SK-N-SH (cell line): Measurements from ENCODE around the gene ADAMTS13. TPM values are rescaled to one million over a fixed set of nuclear protein-coding genes. Genes with fewer than 3 reads are reported as not detected.

ENCODE experiments used
- CTCF ChIA-PET: fragments of 300-600, 350-600 bp; formaldehyde crosslinking; extraction: SDS; loops from one replicate; lab custom pipeline; 2021; lab: Yijun Ruan, JAX
- POLR2A ChIA-PET: fragments of 350-600 bp; sonication (Branson Sonifier 250); formaldehyde crosslinking; extraction: SDS; loops from one replicate; lab custom pipeline; 2020; ENCODE audit warnings: antibody characterized with exemption, inconsistent platforms; lab: Yijun Ruan, JAX
- DNase-seq: peaks from one replicate; pipeline ENCODE4 v3.0.0; 2012
- H2AFZ ChIP-seq: fragments of 200-600 bp; sonication (generic); 2 replicates; pipeline ENCODE4 v1.8.1; 2016; ENCODE audit warnings: antibody characterized with exemption, mild to moderate bottlenecking, low read depth
- H3F3A ChIP-seq: fragments of 200-600 bp; sonication (generic); replicated peaks from 2 replicates; pipeline ENCODE3; 2016; ENCODE audit warnings: antibody characterized with exemption, mild to moderate bottlenecking; ENCODE audit not compliant: insufficient read depth
- H3K27ac ChIP-seq, 2 experiments: fragments of 200-500 bp in 1 of 2; fragments of 200-600 bp in 1 of 2; sonication (Bioruptor generic) in 1 of 2; sonication (generic), shearing (Covaris generic) in 1 of 2; 2 replicates each; pipeline versions ENCODE4 v1.5.1 to v1.6.1; 2014 to 2016; ENCODE audit warnings: low read depth in 2 of 2, inconsistent platforms in 1 of 2, low read length in 1 of 2, mild to moderate bottlenecking in 1 of 2, mixed read lengths in 1 of 2
- H3K27me3 ChIP-seq: fragments of 200-600 bp; sonication (generic), shearing (Covaris generic); 2 replicates; pipeline ENCODE4 v1.6.1; 2016; ENCODE audit warnings: mixed run types; ENCODE audit not compliant: insufficient read depth
- H3K36me3 ChIP-seq, 2 experiments: fragments of 200-500 bp in 1 of 2; fragments of 200-600 bp in 1 of 2; sonication (Bioruptor generic) in 1 of 2; sonication (generic) in 1 of 2; replicated peaks in 1 of 2; 2 replicates each; pipeline versions ENCODE3 to v1.5.1; 2014 to 2016; ENCODE audit warnings: low read length in 1 of 2, mild to moderate bottlenecking in 1 of 2; ENCODE audit not compliant: insufficient read depth in 2 of 2, control insufficient read depth in 1 of 2
- H3K4me1 ChIP-seq, 2 experiments: fragments of 200-500 bp in 1 of 2; fragments of 200-600 bp in 1 of 2; sonication (Bioruptor generic) in 1 of 2; sonication (generic), shearing (Covaris generic) in 1 of 2; 2 replicates each; pipeline versions ENCODE4 v1.5.1 to v1.6.1; 2014 to 2016; ENCODE audit warnings: low read depth in 1 of 2, low read length in 1 of 2, mixed run types in 1 of 2; ENCODE audit not compliant: insufficient read depth in 2 of 2, control insufficient read depth in 1 of 2
- H3K4me2 ChIP-seq: fragments of 200-600 bp; sonication (generic), shearing (Covaris generic); 2 replicates; pipeline ENCODE4 v1.6.1; 2017; ENCODE audit warnings: mixed run types
- H3K4me3 ChIP-seq, 2 experiments: fragments of 200-500 bp in 1 of 2; fragments of 200-600 bp in 1 of 2; sonication (Bioruptor generic) in 1 of 2; sonication (generic), shearing (Covaris generic) in 1 of 2; 2 replicates each; pipeline versions ENCODE4 v1.5.1 to v1.8.1; 2014 to 2016; ENCODE audit warnings: low read depth in 2 of 2, inconsistent platforms in 1 of 2, low read length in 1 of 2, mild to moderate bottlenecking in 1 of 2, mixed read lengths in 1 of 2, moderate library complexity in 1 of 2
- H3K79me2 ChIP-seq: fragments of 200-600 bp; sonication (generic); 2 replicates; pipeline ENCODE4 v1.8.1; 2017; ENCODE audit warnings: mild to moderate bottlenecking; ENCODE audit not compliant: insufficient read depth
- H3K9ac ChIP-seq: fragments of 200-600 bp; sonication (generic); 2 replicates; pipeline ENCODE4 v1.6.1; 2017; ENCODE audit warnings: mixed run types
- H3K9me2 ChIP-seq: fragments of 200-600 bp; sonication (generic); 2 replicates; pipeline ENCODE4 v1.6.1; 2017; ENCODE audit warnings: mixed run types
- H3K9me3 ChIP-seq: fragments of 200-600 bp; sonication (generic); 2 replicates; pipeline ENCODE4 v1.6.1; 2017; ENCODE audit warnings: mixed run types, mild to moderate bottlenecking, moderate library complexity
- H4K20me1 ChIP-seq: fragments of 200-600 bp; sonication (generic); 2 replicates; pipeline ENCODE4 v1.6.1; 2017; ENCODE audit warnings: mild to moderate bottlenecking, mixed run types; ENCODE audit not compliant: insufficient read depth
- CTCF ChIP-seq: fragments of 200-600 bp; sonication (generic); IDR thresholded peaks from 2 replicates; pipeline ENCODE4 v1.6.1; 2017; ENCODE audit warnings: antibody characterized with exemption, mild to moderate bottlenecking, moderate library complexity
- EP300 ChIP-seq, 2 experiments: IDR thresholded peaks; 2 replicates each; pipeline versions ENCODE4 v1.4.0 to v1.6.1; 2012; ENCODE audit warnings: borderline replicate concordance in 1 of 2, low read depth in 1 of 2, low read length in 1 of 2
- FOXJ3 ChIP-seq: sonication (generic); formaldehyde crosslinking; IDR thresholded peaks from 2 replicates; pipeline ENCODE4 v1.5.1; 2020; ENCODE audit warnings: mild to moderate bottlenecking, missing genetic modification reagents
- FOXM1 ChIP-seq: IDR thresholded peaks from 2 replicates; pipeline ENCODE4 v1.4.0; 2012; ENCODE audit warnings: low read depth, mild to moderate bottlenecking
- GABPA ChIP-seq: IDR thresholded peaks from 2 replicates; pipeline ENCODE4 v1.4.0; 2012; ENCODE audit warnings: low read depth, mild to moderate bottlenecking
- GATA2 ChIP-seq: sonication (generic); formaldehyde crosslinking; IDR thresholded peaks from 2 replicates; pipeline ENCODE4 v1.5.0; 2020; ENCODE audit warnings: mild to moderate bottlenecking, missing genetic modification reagents
- JUND ChIP-seq: IDR thresholded peaks from 2 replicates; pipeline ENCODE4 v1.4.0; 2012
- MXI1 ChIP-seq: IDR thresholded peaks from 2 replicates; pipeline ENCODE4 v1.6.1; 2012; ENCODE audit warnings: mild to moderate bottlenecking, low read depth, low read length, improper control_type of control experiment
- NFIC ChIP-seq: IDR thresholded peaks from 2 replicates; pipeline ENCODE4 v1.4.0; 2012; ENCODE audit warnings: borderline replicate concordance
- NRF1 ChIP-seq: IDR thresholded peaks from 2 replicates; pipeline ENCODE4 v1.6.1; 2012; ENCODE audit warnings: low read depth, mild to moderate bottlenecking, low read length
- RAD21 ChIP-seq: IDR thresholded peaks from 2 replicates; pipeline ENCODE4 v1.6.1; 2012; ENCODE audit warnings: mild to moderate bottlenecking, low read length
- RCOR1 ChIP-seq: fragments of 150-350 bp; IDR thresholded peaks from 2 replicates; pipeline ENCODE4 v1.6.1; 2017; ENCODE audit warnings: antibody characterized with exemption, low read length
- RFX5 ChIP-seq: IDR thresholded peaks from 2 replicates; pipeline ENCODE4 v1.6.1; 2012; ENCODE audit warnings: mild to moderate bottlenecking, improper control_type of control experiment, low read length
- TEAD4 ChIP-seq: IDR thresholded peaks from 2 replicates; pipeline ENCODE4 v1.4.0; 2012; ENCODE audit warnings: mild to moderate bottlenecking, borderline replicate concordance; ENCODE audit not compliant: insufficient read depth
- WGBS: methylation state at CpG from one replicate; pipeline ENCODE4 v1.1.6; 2017; ENCODE audit warnings: low lambda C conversion rate; 5-methylcytosine and 5-hydroxymethylcytosine counted together
- polyA plus RNA-seq, 3 experiments: library from polyadenylated mRNA; depleted of rRNA; stranded (reverse); fragments of >200 nt; gene quantifications; 2 replicates each; pipeline ENCODE4 v1.2.3, GENCODE V29; 2012

Gene ADAMTS13
- polyA plus RNA-seq, 1 of the 3 experiments (the other 2 are of a cell fraction) = 10.6 TPM

GRCh38 chr9:133429214-133429613, 7.0 kb downstream of the ADAMTS13 start:
- no peak overlapping the region for H3K4me3 ChIP-seq
- no peaks in the 10 kb centered on the region for H3K27me3 ChIP-seq
- no peak overlapping the region for H2AFZ ChIP-seq
- no peaks in the 10 kb centered on the region for H3K4me1 ChIP-seq
- H4K20me1 ChIP-seq = no peaks in the 10 kb centered on the region
- H3K4me2 ChIP-seq = no peak overlapping the region
- TF ChIP-seq FOXJ3 (CRISPR knock-in tag) (no peak), MXI1 (no peak), EP300 (IDR thresholded peaks at IDR 0.05; ENCODE audit: borderline replicate concordance in 1 of 2, low read depth in 1 of 2, low read length in 1 of 2) (no peak), RFX5 (no peak), TEAD4 (no peak), RCOR1 (no peak), NRF1 (no peak), NFIC (no peak), GABPA (no peak), FOXM1 (no peak), JUND (no peak), GATA2 (CRISPR knock-in tag) (no peak)
- ChIA-PET POLR2A (no interaction called here), CTCF (no interaction called here)
- no peaks in the 10 kb centered on the region for H3K79me2 ChIP-seq
- H3K9me3 ChIP-seq = no peaks in the 10 kb centered on the region
- H3K36me3 ChIP-seq = no peaks in the 10 kb centered on the region
- H3K9ac ChIP-seq = no peak overlapping the region
- no peak for DNase-seq
- WGBS = 88% methylated on average over 18 of the region's 18 CpGs
- H3F3A ChIP-seq = no peaks in the 10 kb centered on the region
- no peaks in the 10 kb centered on the region for H3K9me2 ChIP-seq
- H3K27ac ChIP-seq = no peak overlapping the region

- Histone ChIP-seq H3K27ac (no peak overlapping the region), H3K9ac (no peak overlapping the region), H3K9me2 (no peaks in the 10 kb centered on the region), H3K4me2 (no peak overlapping the region), H3K9me3 (no peaks in the 10 kb centered on the region), H3F3A (no peaks in the 10 kb centered on the region), H3K4me1 (no peaks in the 10 kb centered on the region), H4K20me1 (no peaks in the 10 kb centered on the region), H2AFZ (no peak overlapping the region), H3K4me3 (no peak overlapping the region), H3K27me3 (no peaks in the 10 kb centered on the region), H3K79me2 (no peaks in the 10 kb centered on the region), H3K36me3 (no peaks in the 10 kb centered on the region)
- ChIA-PET CTCF (interaction anchor here (0.7 to 0.9 kb wide), 2 partner anchors 24 to 30 kb away, joined by 3 read pairs; partner anchors contain the start of gene CACFD1), POLR2A (no interaction called here)
- WGBS = 88% methylated on average over 25 of the region's 49 CpGs
- DNase-seq = peak; percentile 75
- TF ChIP-seq CTCF (peak; percentile 20; the same call in 1 of the 2 replicates), RAD21 (no peak)
These were observed 7.5 kb downstream of the ADAMTS13 start for GRCh38 chr9:133429641-133430161.
